Vagina (tissue), 2 donors: ENCODE results near the gene CIITA. TPM values are rescaled to one million over a fixed set of nuclear protein-coding genes. Genes with fewer than 3 reads are reported as not detected.

Experiments
- DNase-seq, 2 donors: peaks; one replicate each; pipeline ENCODE4 v3.0.0-alpha.2; 2017; ENCODE audit errors: extremely low spot score in 2 of 2
- H3K27ac ChIP-seq: fragments of 200-600 bp; sonication (generic); one replicate; pipeline ENCODE4 v1.5.1; 2019
- H3K27me3 ChIP-seq: fragments of 200-600 bp; sonication (generic); one replicate; pipeline ENCODE4 v1.5.1; 2019
- H3K36me3 ChIP-seq, 2 donors: fragments of 200-600 bp; sonication (generic); one replicate each; pipeline ENCODE4 v1.5.1; 2017 to 2019
- H3K4me1 ChIP-seq: fragments of 200-600 bp; sonication (generic); one replicate; pipeline ENCODE4 v1.5.1; 2019
- H3K4me3 ChIP-seq, 2 donors: fragments of 200-600 bp; sonication (generic); 1 replicate in 1 of 2; 2 replicates in 1 of 2; pipeline ENCODE4 v1.5.1; 2016 to 2019
- H3K9me3 ChIP-seq: fragments of 200-600 bp; sonication (generic); one replicate; pipeline ENCODE4 v1.5.1; 2019
- POLR2A ChIP-seq, 2 donors: fragments of 450-650 bp; IDR thresholded peaks; one replicate each; pipeline ENCODE4 v1.6.1; 2017; ENCODE audit warnings: antibody characterized with exemption in 2 of 2, mild to moderate bottlenecking in 2 of 2, moderate library complexity in 2 of 2
- POLR2AphosphoS5 ChIP-seq, 2 donors: sonication (generic); formaldehyde crosslinking; IDR thresholded peaks; one replicate each; pipeline ENCODE4 v1.9.0; 2017; ENCODE audit warnings: antibody characterized with exemption in 2 of 2, mild to moderate bottlenecking in 2 of 2, low read depth in 1 of 2; ENCODE audit not compliant: insufficient read depth in 1 of 2
- intact Hi-C: fragments of 100-400 bp; cut with DNase I; formaldehyde crosslinking; loops from one replicate; pipeline ENCODE4 v1.15.1; 2023
- total RNA-seq: library from RNA; depleted of rRNA; stranded (reverse); fragments of >200 nt; gene quantifications from one replicate; pipeline ENCODE4 v1.2.3, GENCODE V29; 2016
- TF ChIP-seq, protein P1 (sequence below), 3 experiments: fragments of 450-650 bp in 2 of 3; fragments of 200-600 bp in 1 of 3; sonication (generic) in 1 of 3; IDR thresholded peaks; one replicate each; pipeline ENCODE4 v1.5.1; 2017 to 2019; ENCODE audit warnings: antibody characterized with exemption in 3 of 3, mild to moderate bottlenecking in 2 of 3, moderate library complexity in 2 of 3

Gene CIITA
- total RNA-seq, 1 donor from 2014 or later = 16.7 TPM

- TF ChIP-seq POLR2A (IDR thresholded peaks at IDR 0.05) (no peak), POLR2AphosphoS5 (IDR thresholded peaks at IDR 0.05; ENCODE audit: insufficient read depth in 1 of 2, low read depth in 1 of 2) (no peak)
- TF ChIP-seq, protein P1, sequence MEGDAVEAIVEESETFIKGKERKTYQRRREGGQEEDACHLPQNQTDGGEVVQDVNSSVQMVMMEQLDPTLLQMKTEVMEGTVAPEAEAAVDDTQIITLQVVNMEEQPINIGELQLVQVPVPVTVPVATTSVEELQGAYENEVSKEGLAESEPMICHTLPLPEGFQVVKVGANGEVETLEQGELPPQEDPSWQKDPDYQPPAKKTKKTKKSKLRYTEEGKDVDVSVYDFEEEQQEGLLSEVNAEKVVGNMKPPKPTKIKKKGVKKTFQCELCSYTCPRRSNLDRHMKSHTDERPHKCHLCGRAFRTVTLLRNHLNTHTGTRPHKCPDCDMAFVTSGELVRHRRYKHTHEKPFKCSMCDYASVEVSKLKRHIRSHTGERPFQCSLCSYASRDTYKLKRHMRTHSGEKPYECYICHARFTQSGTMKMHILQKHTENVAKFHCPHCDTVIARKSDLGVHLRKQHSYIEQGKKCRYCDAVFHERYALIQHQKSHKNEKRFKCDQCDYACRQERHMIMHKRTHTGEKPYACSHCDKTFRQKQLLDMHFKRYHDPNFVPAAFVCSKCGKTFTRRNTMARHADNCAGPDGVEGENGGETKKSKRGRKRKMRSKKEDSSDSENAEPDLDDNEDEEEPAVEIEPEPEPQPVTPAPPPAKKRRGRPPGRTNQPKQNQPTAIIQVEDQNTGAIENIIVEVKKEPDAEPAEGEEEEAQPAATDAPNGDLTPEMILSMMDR (IDR thresholded peaks at IDR 0.05) = no peak
- peaks cover 0 to 3% of the 10 kb centered on the region in 2 donors for H3K36me3 ChIP-seq
- intact Hi-C loops = no loop called here
- peaks cover 8% of the 10 kb centered on the region for H3K4me1 ChIP-seq
- no peaks in the 10 kb centered on the region for H3K27me3 ChIP-seq
- no peak overlapping the region for H3K27ac ChIP-seq
- H3K4me3 ChIP-seq = no peak overlapping the region
- no peaks in the 10 kb centered on the region for H3K9me3 ChIP-seq
- DNase-seq = no peak
Observed at GRCh38 chr16:10957771-10958482, 80.9 kb downstream of the CIITA start.

DNA sequence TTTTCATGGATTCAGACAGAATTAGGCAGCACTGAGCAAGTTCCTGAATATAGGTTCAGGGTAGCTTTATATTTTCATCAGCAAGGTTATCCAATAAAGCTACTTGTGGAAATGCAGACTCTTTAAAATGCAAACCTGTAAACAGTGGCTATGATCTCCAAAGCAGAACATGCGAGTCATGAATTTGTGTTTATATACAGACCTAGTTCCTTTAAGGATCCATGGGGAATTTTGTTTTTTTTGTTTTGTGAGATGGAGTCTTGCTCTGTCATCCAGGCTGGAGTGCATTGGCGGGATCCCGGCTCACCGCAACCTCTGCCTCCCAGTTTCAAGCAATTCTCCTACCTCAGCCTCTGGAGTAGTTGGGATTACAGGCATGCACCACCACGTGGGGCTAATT, 82.2 kb downstream of the CIITA start:
- Histone ChIP-seq H3K4me3 (no peak overlapping the region), H3K9me3 (no peaks in the 10 kb centered on the region), H3K27ac (no peak overlapping the region), H3K4me1 (peaks cover 6% of the 10 kb centered on the region), H3K36me3 (peaks cover 0 to 12% of the 10 kb centered on the region in 2 donors), H3K27me3 (no peaks in the 10 kb centered on the region)
- TF ChIP-seq, protein P1 (IDR thresholded peaks at IDR 0.05) = no peak
- TF ChIP-seq POLR2A (IDR thresholded peaks at IDR 0.05) (no peak), POLR2AphosphoS5 (IDR thresholded peaks at IDR 0.05; ENCODE audit: insufficient read depth in 1 of 2, low read depth in 1 of 2) (no peak)
- intact Hi-C loops = no loop called here
- DNase-seq = no peak

DNA sequence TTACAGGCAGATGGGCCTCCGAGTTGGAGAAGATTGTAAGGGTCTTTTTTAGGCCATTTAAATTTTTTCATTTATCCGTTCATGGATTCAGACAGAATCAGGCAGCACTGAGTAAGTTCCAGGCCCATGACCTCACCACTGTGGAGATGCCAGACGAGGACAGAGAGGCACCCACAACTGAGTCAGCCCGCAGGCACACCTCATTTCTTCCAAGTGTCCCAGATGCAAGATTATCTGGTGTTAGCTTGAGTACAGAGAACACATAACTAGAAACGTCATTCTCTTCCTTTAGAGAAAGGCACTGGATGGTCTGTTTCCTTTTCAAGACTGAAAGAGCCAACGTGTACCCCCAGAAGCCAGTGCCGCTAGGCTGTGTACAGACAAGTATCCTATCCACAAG, 84.2 kb downstream of the CIITA start:
- Histone ChIP-seq H3K4me3 (no peak overlapping the region), H3K27me3 (no peaks in the 10 kb centered on the region), H3K36me3 (peaks cover 0 to 12% of the 10 kb centered on the region in 2 donors), H3K27ac (peak overlapping the region; percentile 66), H3K4me1 (peaks cover 6% of the 10 kb centered on the region), H3K9me3 (no peaks in the 10 kb centered on the region)
- no peak for DNase-seq
- intact Hi-C loops = loop anchor here (5.0 kb wide), 1 partner anchor 396 kb away; no protein-coding TSS in a partner anchor
- TF ChIP-seq, protein P1 (IDR thresholded peaks at IDR 0.05) = no peak
- TF ChIP-seq POLR2AphosphoS5 (IDR thresholded peaks at IDR 0.05; ENCODE audit: insufficient read depth in 1 of 2, low read depth in 1 of 2) (peak in 1 of 2 donors; percentile 41), POLR2A (IDR thresholded peaks at IDR 0.05) (no peak)

GRCh38 chr16:10964039-10964890, 87.3 kb downstream of the CIITA start:
- no peaks in the 10 kb centered on the region for H3K27me3 ChIP-seq
- peaks cover 0 to 16% of the 10 kb centered on the region in 2 donors for H3K36me3 ChIP-seq
- H3K4me3 ChIP-seq = no peak overlapping the region
- no peak for DNase-seq
- peak; percentile 34 to 53 for TF ChIP-seq POLR2AphosphoS5 (IDR thresholded peaks at IDR 0.05; ENCODE audit: insufficient read depth in 1 of 2, low read depth in 1 of 2)
- TF ChIP-seq, protein P1 (IDR thresholded peaks at IDR 0.05) = peak; percentile 80 to 96 (median 95)
- no peak for TF ChIP-seq POLR2A (IDR thresholded peaks at IDR 0.05)
- intact Hi-C loops = loop anchor here (5.0 kb wide), 1 partner anchor 393 kb away; no protein-coding TSS in a partner anchor
- peak overlapping the region; percentile 36 for H3K27ac ChIP-seq
- H3K9me3 ChIP-seq = no peaks in the 10 kb centered on the region
- peaks cover 6% of the 10 kb centered on the region for H3K4me1 ChIP-seq
